Kidney (tissue), 14 donors: ENCODE results near the gene CASQ2. TPM values are rescaled to one million over a fixed set of nuclear protein-coding genes. Genes with fewer than 3 reads are reported as not detected.

Source experiments
- DNase-seq, 5 donors: peaks; one replicate each; pipeline ENCODE4 v3.0.0-alpha.2; 2013 to 2020
- FAIRE-seq: peaks from 2 replicates; lab custom pipeline; 2012; peaks lifted over from hg19 to GRCh38; lab: Jason Lieb, UNC
- H3K27ac ChIP-seq, 2 donors: one replicate each; pipeline ENCODE4 v1.7.0; 2013; ENCODE audit warnings: low read depth in 2 of 2, low read length in 2 of 2, inconsistent platforms in 1 of 2
- H3K27me3 ChIP-seq: one replicate; pipeline ENCODE4 v1.7.1; 2013; ENCODE audit warnings: low read length, inconsistent platforms; ENCODE audit not compliant: control insufficient read depth, insufficient read depth
- H3K36me3 ChIP-seq, 3 donors: one replicate each; pipeline versions ENCODE4 v1.7.0 to v1.7.1; 2013; ENCODE audit warnings: low read length in 3 of 3, control low read depth in 1 of 3, inconsistent platforms in 1 of 3; ENCODE audit not compliant: insufficient read depth in 3 of 3, control insufficient read depth in 2 of 3
- H3K4me1 ChIP-seq, 3 donors: one replicate each; pipeline versions ENCODE4 v1.7.0 to v1.7.1; 2013; ENCODE audit warnings: low read length in 3 of 3, inconsistent platforms in 1 of 3, low read depth in 1 of 3; ENCODE audit not compliant: control insufficient read depth in 2 of 3, insufficient read depth in 2 of 3
- H3K4me3 ChIP-seq, 3 donors: one replicate each; pipeline versions ENCODE4 v1.7.0 to v1.8.1; 2013; ENCODE audit warnings: low read length in 3 of 3, control low read depth in 1 of 3, inconsistent platforms in 1 of 3
- H3K9ac ChIP-seq, 3 donors: one replicate each; pipeline versions ENCODE4 v1.7.0 to v1.7.1; 2013; ENCODE audit warnings: low read length in 3 of 3, control low read depth in 1 of 3, inconsistent platforms in 1 of 3
- H3K9me3 ChIP-seq, 3 donors: one replicate each; pipeline versions ENCODE4 v1.7.0 to v1.7.1; 2013; ENCODE audit warnings: low read length in 3 of 3, control low read depth in 1 of 3, inconsistent platforms in 1 of 3; ENCODE audit not compliant: control insufficient read depth in 2 of 3, insufficient read depth in 1 of 3
- intact Hi-C: fragments of 100-400 bp; cut with DNase I; formaldehyde crosslinking; loops from one replicate; pipeline ENCODE4 v1.11.1; 2022
- polyA plus RNA-seq: library from polyadenylated mRNA; stranded (reverse); fragments of 350-450 nt; fragmentation: Illumina TruSeq; extraction: RNeasy Lipid Tissue Mini Kit (QIAGEN cat#74804); gene quantifications from one replicate; pipeline ENCODE4 v1.2.3, GENCODE V29; 2014; ENCODE audit warnings: low read depth, low replicate concordance; ENCODE audit not compliant: insufficient read depth
- total RNA-seq: library from RNA; stranded (reverse); fragmentation: NEBNext Ultra II Directional; extraction: Animal tissue kit (Norgen Biotek cat#: 25700); gene quantifications from one replicate; pipeline ENCODE4 v1.2.1, GENCODE V29; 2021
- TF ChIP-seq, protein P1 (sequence below): IDR thresholded peaks from 3 replicates; pipeline ENCODE4 v1.5.1; 2012; ENCODE audit warnings: mild to moderate bottlenecking, moderate library complexity, borderline replicate concordance; ENCODE audit not compliant: insufficient read depth; ENCODE audit errors: extremely low read depth
- donor health status: control.
- donor health status: control.
- donor health status: control.
- donor health status: control.
- donor health status: control.
- donor health status: DM: yes; HTN: yes; CAD: no.
- donor health status: Normal renal cell carcinoma (clear cell type).

The CASQ2 gene
- total and polyA plus RNA-seq, 2 donors from 2014 or later, result 2.3 to 2.6 TPM

DNA sequence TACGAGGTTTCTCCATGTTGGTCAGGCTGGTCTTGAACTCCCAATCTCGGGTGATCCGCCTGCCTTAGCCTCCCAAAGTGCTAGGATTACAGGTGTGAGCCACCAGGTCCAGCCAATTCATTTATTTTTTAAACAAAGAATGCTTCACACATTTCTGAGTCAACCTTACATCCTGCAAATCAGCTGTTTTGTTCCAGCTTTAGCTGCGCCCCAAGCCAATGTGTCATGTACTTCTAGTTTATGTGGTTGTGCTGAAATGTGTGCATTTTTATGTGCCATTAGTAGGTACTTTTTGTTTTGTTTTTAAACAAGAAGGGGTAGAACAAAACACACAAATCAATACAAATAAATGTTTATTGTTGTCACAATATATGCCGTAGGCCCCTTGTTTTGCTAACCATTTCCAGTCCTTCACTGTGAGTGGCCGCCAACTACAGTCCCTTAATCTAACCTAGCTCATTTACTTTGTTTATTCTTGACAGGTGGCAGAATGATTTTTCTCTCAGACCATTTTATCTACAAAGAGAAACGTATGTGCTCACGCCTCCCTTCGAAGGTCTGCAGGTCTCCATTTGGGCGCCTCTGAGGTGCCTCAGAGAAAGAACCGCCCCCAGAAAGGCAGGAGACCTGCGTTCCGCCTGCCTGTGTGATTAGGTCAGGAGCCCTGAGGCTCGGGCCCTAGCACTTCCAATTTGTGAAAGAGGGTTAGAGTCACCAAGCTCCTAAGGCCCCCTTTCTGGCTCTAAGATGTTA is 2.8 kb upstream of the CASQ2 start:
- no peak overlapping the region for H3K9ac ChIP-seq
- no peaks in the 10 kb centered on the region for H3K27me3 ChIP-seq
- H3K4me1 ChIP-seq, result no peaks in the 10 kb centered on the region
- intact Hi-C loops, result no loop called here
- DNase-seq, result peak in 1 of 5 donors; percentile 59
- no peak for FAIRE-seq
- peak overlapping the region in 1 of 3 donors; percentile 6 for H3K4me3 ChIP-seq
- H3K9me3 ChIP-seq, result no peaks in the 10 kb centered on the region
- TF ChIP-seq, protein P1, sequence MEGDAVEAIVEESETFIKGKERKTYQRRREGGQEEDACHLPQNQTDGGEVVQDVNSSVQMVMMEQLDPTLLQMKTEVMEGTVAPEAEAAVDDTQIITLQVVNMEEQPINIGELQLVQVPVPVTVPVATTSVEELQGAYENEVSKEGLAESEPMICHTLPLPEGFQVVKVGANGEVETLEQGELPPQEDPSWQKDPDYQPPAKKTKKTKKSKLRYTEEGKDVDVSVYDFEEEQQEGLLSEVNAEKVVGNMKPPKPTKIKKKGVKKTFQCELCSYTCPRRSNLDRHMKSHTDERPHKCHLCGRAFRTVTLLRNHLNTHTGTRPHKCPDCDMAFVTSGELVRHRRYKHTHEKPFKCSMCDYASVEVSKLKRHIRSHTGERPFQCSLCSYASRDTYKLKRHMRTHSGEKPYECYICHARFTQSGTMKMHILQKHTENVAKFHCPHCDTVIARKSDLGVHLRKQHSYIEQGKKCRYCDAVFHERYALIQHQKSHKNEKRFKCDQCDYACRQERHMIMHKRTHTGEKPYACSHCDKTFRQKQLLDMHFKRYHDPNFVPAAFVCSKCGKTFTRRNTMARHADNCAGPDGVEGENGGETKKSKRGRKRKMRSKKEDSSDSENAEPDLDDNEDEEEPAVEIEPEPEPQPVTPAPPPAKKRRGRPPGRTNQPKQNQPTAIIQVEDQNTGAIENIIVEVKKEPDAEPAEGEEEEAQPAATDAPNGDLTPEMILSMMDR, result no peak
- no peak overlapping the region for H3K27ac ChIP-seq
- H3K36me3 ChIP-seq, result no peaks in the 10 kb centered on the region

DNA sequence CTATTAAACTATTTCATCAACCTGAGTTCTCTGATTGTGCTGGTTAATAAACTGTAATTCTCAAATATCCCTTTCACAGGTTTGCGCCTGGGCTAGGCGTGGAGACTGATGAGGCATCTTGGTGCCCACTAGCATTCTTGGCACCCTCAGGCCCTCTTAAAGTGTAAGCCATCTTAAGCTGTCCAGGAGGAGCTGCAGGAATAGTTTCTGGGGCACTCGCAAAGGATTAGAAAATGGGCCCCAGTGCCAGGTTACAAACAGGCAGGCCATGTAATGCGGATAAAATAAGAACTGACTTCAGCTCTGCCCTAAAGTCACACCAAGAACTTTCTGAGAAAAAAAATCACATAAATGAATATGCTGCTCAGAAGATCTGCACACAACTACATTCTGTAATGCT is 1.1 kb downstream of the CASQ2 start:
- Histone ChIP-seq H3K9me3 (no peaks in the 10 kb centered on the region), H3K9ac (no peak overlapping the region), H3K36me3 (no peaks in the 10 kb centered on the region), H3K27ac (no peak overlapping the region), H3K4me3 (no peak overlapping the region), H3K27me3 (no peaks in the 10 kb centered on the region), H3K4me1 (no peaks in the 10 kb centered on the region)
- DNase-seq, result no peak
- FAIRE-seq, result no peak
- TF ChIP-seq, protein P1, result no peak
- intact Hi-C loops, result no loop called here

DNA sequence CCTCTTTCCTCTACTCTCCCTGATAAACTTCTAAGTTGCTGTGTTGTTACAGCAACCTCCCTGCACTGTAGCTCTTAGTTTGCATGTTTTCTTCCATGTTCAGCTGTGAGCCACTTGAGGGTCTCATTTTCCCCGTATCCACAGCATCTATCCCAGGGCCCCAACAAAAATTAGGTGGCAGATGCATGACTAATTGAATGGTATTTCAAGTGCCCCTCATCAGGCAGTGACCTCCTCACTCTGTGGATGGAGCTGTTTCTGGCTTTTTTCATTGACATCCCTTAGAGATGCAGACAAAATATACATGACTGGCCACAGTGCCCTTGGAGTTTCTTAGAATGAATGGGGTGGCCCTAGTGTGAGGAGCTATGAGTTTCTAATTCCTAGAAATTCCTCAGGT is 3.4 kb downstream of the CASQ2 start:
- Histone ChIP-seq H3K4me1 (no peaks in the 10 kb centered on the region), H3K9me3 (no peaks in the 10 kb centered on the region), H3K9ac (no peak overlapping the region), H3K27ac (no peak overlapping the region), H3K27me3 (no peaks in the 10 kb centered on the region), H3K4me3 (no peak overlapping the region), H3K36me3 (no peaks in the 10 kb centered on the region)
- intact Hi-C loops, result no loop called here
- FAIRE-seq (no peak), DNase-seq (no peak)
- TF ChIP-seq, protein P1, result no peak
